ENCODE measurements around the gene CDKL4. TPM values are rescaled to one million over a fixed set of nuclear protein-coding genes. Genes with fewer than 3 reads are reported as not detected.
A peak's percentile ranks its signal among the peaks of the same experiment; 100 is the strongest.
"Not testable (repeated sequence)": the region's sequence is repeated elsewhere in the genome, so short reads cannot be mapped to it uniquely, and the experiment has no call there.

The CDKL4 gene
- polyA plus RNA-seq, 1 donor from 2014 or later, result not detected

GRCh38 chr2:39217192-39217550 lies 26.6 kb downstream of the CDKL4 start:
- H3K4me3 Mint-ChIP-seq, result no peak overlapping the region

DNA sequence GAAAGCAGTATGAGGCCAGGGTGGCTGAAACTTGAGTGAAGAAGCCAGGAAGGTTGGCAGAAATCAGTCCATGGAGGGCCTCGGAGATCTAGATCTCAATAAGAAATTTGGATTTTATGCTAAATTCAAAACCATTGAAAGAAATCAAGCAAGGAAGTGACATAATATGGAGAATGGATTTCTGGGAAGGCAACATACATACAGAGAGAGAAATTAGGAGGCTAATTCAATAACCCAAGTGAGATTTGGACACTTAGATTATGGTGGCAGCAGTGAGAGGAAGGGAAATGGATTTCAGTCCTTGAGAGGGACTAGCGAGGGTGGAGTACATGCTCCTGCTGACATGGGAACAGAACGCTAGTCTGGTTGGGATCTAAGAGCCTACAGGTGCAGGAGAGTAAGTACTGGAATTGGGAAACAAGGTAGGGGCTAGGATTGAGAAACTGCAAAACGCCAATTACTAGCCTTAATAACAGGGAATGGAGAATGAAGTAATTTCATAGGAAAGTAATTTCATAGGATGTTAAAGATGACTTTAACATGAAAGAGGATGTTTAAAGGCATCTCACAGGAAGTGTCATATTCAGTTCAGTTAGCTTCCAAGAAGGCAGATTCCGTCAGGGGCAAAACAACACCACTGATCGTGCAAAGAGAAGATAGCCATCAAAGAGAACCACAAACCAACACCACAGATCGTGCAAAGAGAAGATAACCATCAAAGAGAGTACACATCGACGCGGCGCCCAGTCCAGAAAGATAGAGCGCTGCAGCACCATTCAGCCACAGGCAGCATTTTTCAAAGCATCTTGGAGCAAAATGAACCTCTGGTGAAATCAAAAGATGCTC lies 27.2 kb downstream of the CDKL4 start:
- Mint-ChIP-seq H3K36me3 (no peaks in the 10 kb centered on the region), H3K27me3 (no peaks in the 10 kb centered on the region), H3K9me3 (no peaks in the 10 kb centered on the region), H3K4me1 (peaks cover 0 to 5% (median 0%) of the 10 kb centered on the region in 3 donors), H3K27ac (peak overlapping the region in 1 of 3 donors; percentile 21), H3K4me3 (no peak overlapping the region)

More at GRCh38 chr2:39217192-39217550, 26.6 kb downstream of the CDKL4 start:
- H3K27ac Mint-ChIP-seq, result no peak overlapping the region
- no peaks in the 10 kb centered on the region for H3K27me3 Mint-ChIP-seq
- no peaks in the 10 kb centered on the region for H3K36me3 Mint-ChIP-seq
- H3K9me3 Mint-ChIP-seq, result no peaks in the 10 kb centered on the region
- H3K4me1 Mint-ChIP-seq, result peaks cover 0 to 5% (median 0%) of the 10 kb centered on the region in 3 donors

DNA sequence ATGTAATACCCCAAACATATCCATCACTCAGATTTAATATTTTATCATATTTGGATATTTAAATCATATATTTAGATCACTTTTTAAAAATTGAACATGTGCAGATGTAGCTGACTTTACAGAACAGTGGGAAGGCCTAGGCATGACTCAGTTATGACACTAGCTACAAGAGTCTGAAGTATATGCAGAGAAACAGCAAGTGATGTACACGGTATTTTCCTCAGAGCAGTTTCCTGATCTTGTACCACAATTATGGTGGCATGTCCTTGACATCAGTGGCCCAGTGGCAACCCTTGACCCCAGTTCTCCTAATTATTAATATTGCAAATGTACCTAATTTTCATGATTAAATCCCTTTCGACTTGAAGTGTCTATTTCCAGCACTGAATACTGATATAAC lies 28.2 kb downstream of the CDKL4 start:
- Mint-ChIP-seq H3K36me3 (no peaks in the 10 kb centered on the region), H3K27me3 (no peaks in the 10 kb centered on the region), H3K4me3 (no peak overlapping the region), H3K9me3 (no peaks in the 10 kb centered on the region), H3K4me1 (peaks cover 0 to 5% (median 0%) of the 10 kb centered on the region in 3 donors), H3K27ac (no peak overlapping the region)

DNA sequence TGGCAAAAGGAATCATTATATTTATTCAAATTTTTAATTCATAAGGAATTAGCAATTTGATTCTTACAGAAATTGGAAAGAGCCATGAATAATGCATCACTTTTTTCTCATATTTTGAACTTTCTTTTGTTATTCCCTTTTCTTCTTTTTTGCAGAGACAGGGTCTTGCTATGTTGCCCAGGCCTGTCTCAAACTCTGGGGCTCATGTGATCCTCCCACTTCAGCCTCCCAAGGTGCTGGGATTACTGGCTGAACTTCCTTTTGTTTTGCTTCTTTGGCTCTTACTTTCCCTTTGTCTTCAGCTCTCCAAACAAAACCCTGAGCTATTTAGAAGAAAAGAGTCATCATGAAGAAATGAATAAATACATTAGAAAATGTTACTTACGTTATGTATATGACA lies 30.8 kb downstream of the CDKL4 start:
- H3K27me3 Mint-ChIP-seq, result no peaks in the 10 kb centered on the region
- no peaks in the 10 kb centered on the region for H3K9me3 Mint-ChIP-seq
- no peaks in the 10 kb centered on the region for H3K36me3 Mint-ChIP-seq
- peaks cover 0 to 2% (median 0%) of the 10 kb centered on the region in 3 donors for H3K4me1 Mint-ChIP-seq
- peak overlapping the region in 1 of 4 donors; percentile 47 for H3K4me3 Mint-ChIP-seq
- no peak overlapping the region for H3K27ac Mint-ChIP-seq

GRCh38 chr2:39210846-39211245 lies 32.9 kb downstream of the CDKL4 start:
- H3K27ac Mint-ChIP-seq, result no peak overlapping the region
- H3K4me3 Mint-ChIP-seq, result no peak overlapping the region
- H3K4me1 Mint-ChIP-seq, result no peaks in the 10 kb centered on the region
- H3K27me3 Mint-ChIP-seq, result no peaks in the 10 kb centered on the region
- H3K36me3 Mint-ChIP-seq, result no peaks in the 10 kb centered on the region
- H3K9me3 Mint-ChIP-seq, result no peaks in the 10 kb centered on the region

DNA sequence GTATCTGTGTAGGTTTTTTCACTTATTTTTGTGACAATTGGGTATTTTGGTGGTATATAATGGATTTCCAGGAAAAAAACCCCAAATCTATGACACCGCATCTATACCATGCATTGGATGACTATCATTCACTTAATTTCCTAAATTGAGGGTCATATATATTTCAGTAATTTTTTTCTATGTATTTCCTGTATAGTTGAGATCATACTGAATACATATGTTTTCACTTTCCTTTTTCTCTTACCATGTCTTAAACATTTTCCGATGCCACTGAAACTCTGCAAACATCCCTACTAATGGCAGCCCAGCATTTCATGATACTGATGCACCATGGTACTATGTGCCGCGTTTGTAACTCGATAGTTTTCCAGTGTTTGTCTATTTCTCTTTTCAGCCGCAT lies 40.4 kb downstream of the CDKL4 start:
- Mint-ChIP-seq H3K36me3 (no peaks in the 10 kb centered on the region), H3K27me3 (no peaks in the 10 kb centered on the region), H3K4me3 (no peak overlapping the region), H3K9me3 (peaks cover 0 to 4% (median 0%) of the 10 kb centered on the region in 3 donors), H3K4me1 (peaks cover 0 to 2% (median 0%) of the 10 kb centered on the region in 3 donors), H3K27ac (no peak overlapping the region)

GRCh38 chr2:39202639-39203369 lies 41.0 kb downstream of the CDKL4 start:
- Mint-ChIP-seq H3K27me3 (no peaks in the 10 kb centered on the region), H3K36me3 (no peaks in the 10 kb centered on the region), H3K27ac (no peak overlapping the region), H3K4me3 (no peak overlapping the region), H3K4me1 (peaks cover 0 to 2% (median 0%) of the 10 kb centered on the region in 3 donors), H3K9me3 (peaks cover 2 to 4% (median 2%) of the 10 kb centered on the region in 3 donors)

DNA sequence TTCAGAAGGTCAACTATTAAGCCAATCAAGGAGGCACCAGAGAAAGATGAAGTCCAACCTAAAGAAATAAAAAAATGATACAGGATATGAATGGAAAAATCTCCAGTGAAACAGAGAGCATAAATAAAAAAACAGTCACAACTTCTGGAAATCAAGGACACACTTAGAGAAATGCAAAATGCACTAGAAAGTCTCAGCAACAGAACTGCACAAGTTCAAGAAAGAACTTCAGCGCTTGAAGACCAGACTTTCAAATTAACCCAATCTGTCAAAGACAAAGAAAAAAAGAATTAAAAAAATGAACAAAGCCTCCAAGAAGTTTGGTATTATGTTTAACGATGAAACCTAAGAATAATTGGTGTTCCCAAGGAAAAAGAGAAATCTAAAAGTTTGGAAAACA lies 46.8 kb downstream of the CDKL4 start:
- H3K4me1 Mint-ChIP-seq, H3K4me3 Mint-ChIP-seq, H3K36me3 Mint-ChIP-seq, H3K9me3 Mint-ChIP-seq, H3K27ac Mint-ChIP-seq, H3K27me3 Mint-ChIP-seq: not testable (repeated sequence)

GRCh38 chr2:39194686-39195085 lies 49.1 kb downstream of the CDKL4 start:
- peaks cover 3% of the 10 kb centered on the region for H3K36me3 Mint-ChIP-seq

DNA sequence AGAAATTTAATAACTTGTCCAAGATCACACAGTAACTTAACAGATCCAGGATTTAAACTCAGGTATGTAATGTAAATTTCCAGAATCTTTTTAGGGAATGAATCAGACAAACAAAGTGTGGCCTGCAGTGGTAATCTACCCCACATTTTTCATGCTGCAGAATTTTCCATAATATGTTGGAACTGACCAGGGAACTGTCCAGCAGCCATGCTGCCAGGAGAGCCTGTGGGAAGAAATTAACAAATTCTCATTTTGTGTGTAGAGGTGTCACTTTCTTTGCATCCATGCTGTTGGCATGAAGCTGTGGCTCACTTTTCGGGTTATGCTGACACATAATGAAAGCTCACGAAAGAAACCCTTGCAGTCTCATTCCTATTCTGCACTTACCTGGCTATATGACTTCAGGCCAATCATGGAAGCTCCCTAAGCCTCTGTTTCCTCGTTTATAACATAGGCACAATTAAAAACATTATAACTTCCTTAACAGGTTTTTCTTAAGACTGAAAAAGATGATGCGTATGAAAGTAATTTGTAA lies 54.7 kb downstream of the CDKL4 start:
- H3K4me3 Mint-ChIP-seq, result no peak overlapping the region
- no peaks in the 10 kb centered on the region for H3K27me3 Mint-ChIP-seq
- no peaks in the 10 kb centered on the region for H3K4me1 Mint-ChIP-seq
- no peaks in the 10 kb centered on the region for H3K9me3 Mint-ChIP-seq
- no peak overlapping the region for H3K27ac Mint-ChIP-seq
- no peaks in the 10 kb centered on the region for H3K36me3 Mint-ChIP-seq

More at GRCh38 chr2:39194686-39195085, 49.1 kb downstream of the CDKL4 start:
- no peak overlapping the region for H3K4me3 Mint-ChIP-seq
- H3K9me3 Mint-ChIP-seq, result peaks cover 4 to 10% (median 7%) of the 10 kb centered on the region in 3 donors
- no peaks in the 10 kb centered on the region for H3K27me3 Mint-ChIP-seq
- H3K4me1 Mint-ChIP-seq, result no peaks in the 10 kb centered on the region
- H3K27ac Mint-ChIP-seq, result no peak overlapping the region

DNA sequence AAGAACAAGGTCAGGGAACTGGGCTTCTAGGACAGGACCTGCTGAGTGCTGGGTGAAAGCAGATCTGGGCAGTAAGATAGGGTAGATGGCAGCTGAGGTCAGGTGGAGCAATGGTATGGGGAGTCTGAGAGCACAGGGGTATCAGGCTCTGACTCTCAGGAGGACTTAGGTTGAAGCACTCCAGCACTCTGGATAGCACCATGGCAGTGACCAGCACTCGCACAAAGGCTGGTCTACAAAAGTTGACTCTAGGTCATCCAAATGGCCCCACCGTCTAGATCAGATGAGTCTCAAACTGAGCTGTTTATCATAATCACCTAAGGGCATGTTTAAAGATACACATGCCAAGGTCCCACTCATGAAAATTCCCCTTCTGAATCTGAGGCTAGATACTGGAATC lies 60.1 kb downstream of the CDKL4 start:
- no peaks in the 10 kb centered on the region for H3K36me3 Mint-ChIP-seq
- H3K4me1 Mint-ChIP-seq, result peaks cover 0 to 2% (median 0%) of the 10 kb centered on the region in 3 donors
- no peak overlapping the region for H3K4me3 Mint-ChIP-seq
- H3K27ac Mint-ChIP-seq, result no peak overlapping the region
- H3K9me3 Mint-ChIP-seq, result no peaks in the 10 kb centered on the region
- H3K27me3 Mint-ChIP-seq, result no peaks in the 10 kb centered on the region

DNA sequence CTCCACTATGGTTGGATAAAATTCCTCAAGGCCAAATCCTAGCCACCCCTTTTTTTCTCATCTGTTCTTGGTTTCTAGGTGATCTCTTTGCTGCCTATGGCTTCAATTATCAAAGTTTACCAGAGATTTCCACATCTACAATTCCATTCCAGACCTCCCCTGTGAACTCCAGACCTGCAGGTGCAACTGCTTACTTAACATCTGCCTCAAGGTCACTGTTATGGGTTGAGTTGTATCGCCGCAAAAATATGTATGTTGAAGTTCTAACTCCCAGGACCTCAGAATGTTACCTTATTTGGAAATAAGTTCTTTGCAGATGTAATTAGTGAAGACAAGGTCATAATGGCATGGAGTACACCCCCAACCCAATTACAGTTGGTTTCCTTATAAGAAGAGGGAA lies 62.5 kb downstream of the CDKL4 start:
- Mint-ChIP-seq H3K9me3 (no peaks in the 10 kb centered on the region), H3K4me3 (no peak overlapping the region), H3K27ac (peak overlapping the region in 1 of 3 donors; percentile 81), H3K27me3 (peaks cover 2% of the 10 kb centered on the region), H3K4me1 (peaks cover 0 to 2% (median 0%) of the 10 kb centered on the region in 3 donors), H3K36me3 (no peaks in the 10 kb centered on the region)

- Mint-ChIP-seq H3K27ac (peak overlapping the region in 1 of 3 donors; percentile 16), H3K4me1 (peaks cover 0 to 4% (median 2%) of the 10 kb centered on the region in 3 donors), H3K4me3 (no peak overlapping the region), H3K27me3 (peaks cover 2% of the 10 kb centered on the region), H3K36me3 (no peaks in the 10 kb centered on the region), H3K9me3 (no peaks in the 10 kb centered on the region)
Measured at GRCh38 chr2:39179974-39180960, 63.5 kb downstream of the CDKL4 start.

DNA sequence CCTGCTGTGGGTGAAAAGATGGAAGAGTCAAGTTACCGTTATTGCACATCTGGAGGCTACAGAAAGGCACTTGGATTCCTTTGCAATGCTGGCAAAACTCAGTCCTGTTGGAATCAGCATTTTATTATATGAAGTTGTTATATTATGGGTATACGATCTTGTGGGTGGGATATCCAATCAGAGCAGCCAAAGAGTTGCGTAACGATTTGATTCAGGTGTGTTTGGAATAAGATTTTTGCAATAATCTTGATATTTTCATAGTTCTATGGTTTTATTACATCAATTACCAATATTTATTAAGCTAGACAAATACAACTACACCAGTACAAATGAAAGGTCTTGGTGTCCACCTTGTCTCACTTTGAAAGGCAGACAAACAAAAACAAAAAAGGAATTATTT lies 65.0 kb downstream of the CDKL4 start:
- peaks cover 0 to 4% (median 2%) of the 10 kb centered on the region in 3 donors for H3K4me1 Mint-ChIP-seq
- H3K4me3 Mint-ChIP-seq, result no peak overlapping the region
- H3K9me3 Mint-ChIP-seq, result no peaks in the 10 kb centered on the region
- no peaks in the 10 kb centered on the region for H3K36me3 Mint-ChIP-seq
- H3K27me3 Mint-ChIP-seq, result peaks cover 2% of the 10 kb centered on the region
- H3K27ac Mint-ChIP-seq, result no peak overlapping the region
